ENCODE measurements around the gene TRDN.
"Not testable (repeated sequence)": the region's sequence is repeated elsewhere in the genome, so short reads cannot be mapped to it uniquely, and the experiment has no call there.

The TRDN gene

DNA sequence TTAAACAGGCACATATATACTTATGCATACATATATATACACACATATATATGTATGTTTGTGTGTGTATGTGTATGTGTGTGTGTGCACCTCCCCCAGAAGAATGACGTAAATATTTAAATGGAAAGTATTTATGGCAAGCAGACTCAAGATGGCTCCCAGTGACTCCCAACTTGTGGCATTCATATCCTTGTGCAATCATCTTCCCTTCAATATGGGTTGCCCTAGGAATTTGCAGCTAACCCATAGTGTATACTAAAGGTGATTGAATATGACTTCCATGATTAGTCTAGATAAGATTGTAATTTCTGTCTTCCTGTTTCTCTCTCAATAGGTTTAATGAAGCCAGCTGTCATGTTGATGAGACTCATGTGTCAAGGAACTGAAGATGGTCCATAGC is 127.6 kb downstream of the TRDN start:
- no peak for DNase-seq (ENCODE audit: low read depth in 1 of 2, low spot score in 1 of 2)
- TF ChIP-seq JUND (IDR thresholded peaks at IDR 0.05; ENCODE audit: low read depth): no peak
- in situ Hi-C loops (cut with HindIII; ENCODE audit: low pct_unique_long_range_greater_than_20kb, low sequenced_read_pairs): no loop called here

DNA sequence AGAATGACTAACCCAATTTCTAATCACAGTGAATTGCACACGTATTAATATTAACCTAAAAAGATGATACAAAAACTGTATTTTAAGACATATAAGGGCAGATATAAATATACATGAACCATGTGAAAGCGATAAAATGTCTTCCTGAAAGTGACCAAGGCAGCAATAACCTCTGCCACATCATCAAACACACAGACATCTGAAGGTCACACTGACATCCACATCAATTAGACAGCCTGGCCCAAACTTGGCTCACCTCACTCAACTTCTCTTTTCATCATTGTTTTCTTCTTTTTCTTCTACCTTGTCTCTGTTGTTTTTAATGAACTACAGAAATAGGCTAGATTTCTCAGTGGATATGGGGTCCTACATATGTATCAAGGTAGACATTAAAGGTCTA is 128.5 kb downstream of the TRDN start:
- DNase-seq (ENCODE audit: low read depth in 1 of 2, low spot score in 1 of 2): no peak
- no peak for TF ChIP-seq JUND (IDR thresholded peaks at IDR 0.05; ENCODE audit: low read depth)
- in situ Hi-C loops (cut with HindIII; ENCODE audit: low pct_unique_long_range_greater_than_20kb, low sequenced_read_pairs): no loop called here

DNA sequence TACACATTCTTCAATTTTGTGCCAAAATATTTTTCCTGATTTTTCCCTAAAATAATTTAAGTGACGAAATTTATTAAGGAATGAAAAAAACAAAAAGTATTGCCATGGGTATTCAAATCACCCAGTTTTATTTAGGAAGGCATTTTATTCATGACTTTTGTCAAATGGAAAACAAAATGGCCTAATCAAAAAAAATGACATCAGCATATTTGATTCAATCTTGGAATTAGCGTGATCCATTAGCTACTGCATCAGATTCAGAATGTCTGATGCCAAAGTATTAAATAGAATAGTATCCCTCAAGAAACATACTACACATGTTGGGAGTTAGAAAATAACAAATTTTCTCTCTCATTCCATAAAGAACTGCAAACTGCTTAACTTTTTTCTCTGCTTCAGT is 129.2 kb downstream of the TRDN start:
- DNase-seq (ENCODE audit: low read depth in 1 of 2, low spot score in 1 of 2): no peak
- in situ Hi-C loops (cut with HindIII; ENCODE audit: low pct_unique_long_range_greater_than_20kb, low sequenced_read_pairs): no loop called here
- TF ChIP-seq JUND (IDR thresholded peaks at IDR 0.05; ENCODE audit: low read depth): no peak

DNA sequence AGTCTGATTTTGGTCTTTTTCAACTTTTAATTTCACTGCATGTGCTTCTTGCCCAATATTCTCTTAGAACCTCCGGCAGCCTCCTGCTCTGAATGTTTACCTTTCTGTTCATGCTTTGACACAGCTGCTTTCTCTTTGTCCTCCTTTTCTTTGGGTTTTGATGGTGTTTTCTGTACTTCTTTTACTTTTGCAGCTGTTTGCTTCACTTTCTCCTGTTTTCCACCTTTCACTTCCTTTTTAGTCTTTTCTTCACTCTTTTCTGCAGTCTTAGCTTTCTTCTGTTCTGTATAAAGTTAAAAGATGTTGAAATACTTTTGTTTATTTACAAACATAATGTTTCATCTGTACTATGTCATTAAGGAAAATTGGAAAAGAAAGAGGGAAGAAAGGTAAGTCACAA is 133.1 kb downstream of the TRDN start:
- no peak for DNase-seq (ENCODE audit: low read depth in 1 of 2, low spot score in 1 of 2)
- in situ Hi-C loops (cut with HindIII; ENCODE audit: low pct_unique_long_range_greater_than_20kb, low sequenced_read_pairs): no loop called here
- TF ChIP-seq JUND (IDR thresholded peaks at IDR 0.05; ENCODE audit: low read depth): no peak

DNA sequence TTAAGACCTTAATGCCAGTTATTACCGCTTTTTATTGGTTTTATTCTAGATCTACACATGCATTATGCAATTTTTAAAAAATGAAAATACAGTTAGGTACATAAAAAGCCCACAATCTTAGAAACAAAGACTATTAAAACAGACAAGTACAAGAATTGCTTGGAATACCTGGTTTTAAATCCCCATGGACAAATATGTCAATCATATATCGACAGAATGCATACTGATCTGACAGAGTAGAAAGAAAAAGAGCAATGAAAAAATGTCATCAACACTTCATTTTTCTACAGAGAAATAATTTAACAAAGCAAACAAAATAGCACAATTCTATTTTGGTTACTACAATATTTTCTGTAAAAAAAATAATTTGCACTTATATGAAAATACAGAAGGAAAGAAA is 139.7 kb downstream of the TRDN start:
- no peak for TF ChIP-seq JUND (IDR thresholded peaks at IDR 0.05; ENCODE audit: low read depth)
- DNase-seq (ENCODE audit: low read depth in 1 of 2, low spot score in 1 of 2): no peak
- in situ Hi-C loops (cut with HindIII; ENCODE audit: low pct_unique_long_range_greater_than_20kb, low sequenced_read_pairs): no loop called here

DNA sequence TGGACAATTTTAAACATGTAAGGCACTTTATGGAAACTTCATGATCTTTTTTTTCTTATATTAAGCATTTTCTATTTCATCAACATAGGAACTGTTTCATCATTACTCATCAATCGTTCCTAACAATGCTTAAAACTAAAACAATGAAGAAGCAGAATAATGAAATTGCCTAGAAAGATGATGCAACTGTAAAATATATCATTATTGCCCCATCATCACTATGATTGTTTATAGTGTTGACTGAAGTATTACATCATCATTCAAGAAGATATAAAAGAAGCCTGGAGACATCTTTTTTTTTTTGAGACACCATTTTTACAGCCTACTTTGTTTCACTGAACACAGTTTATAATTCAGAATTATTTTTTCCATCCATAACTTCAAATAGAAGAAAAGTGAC is 147.2 kb downstream of the TRDN start:
- in situ Hi-C loops (cut with HindIII; ENCODE audit: low pct_unique_long_range_greater_than_20kb, low sequenced_read_pairs): no loop called here
- no peak for DNase-seq (ENCODE audit: low read depth in 1 of 2, low spot score in 1 of 2)
- TF ChIP-seq JUND (IDR thresholded peaks at IDR 0.05; ENCODE audit: low read depth): no peak

DNA sequence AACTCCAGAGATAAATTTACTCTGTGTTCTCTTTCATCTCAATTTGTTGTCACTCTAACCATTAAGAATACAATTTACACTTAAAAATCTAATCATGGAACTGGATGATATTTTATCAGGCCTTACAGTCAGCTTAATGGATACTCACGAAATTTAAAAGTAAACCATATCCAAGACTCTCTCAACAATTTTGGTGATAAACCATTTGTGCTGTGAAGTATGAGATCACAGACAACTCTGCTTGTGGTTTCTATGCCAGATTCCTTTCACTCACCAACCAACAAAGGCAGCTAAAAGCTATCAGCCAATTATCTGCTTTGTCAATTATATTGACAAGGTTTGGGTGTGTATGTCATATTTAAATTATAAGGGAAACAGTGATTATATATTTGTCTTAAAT is 155.8 kb downstream of the TRDN start:
- DNase-seq (ENCODE audit: low read depth in 1 of 2, low spot score in 1 of 2): no peak
- no peak for TF ChIP-seq JUND (IDR thresholded peaks at IDR 0.05; ENCODE audit: low read depth)
- in situ Hi-C loops (cut with HindIII; ENCODE audit: low pct_unique_long_range_greater_than_20kb, low sequenced_read_pairs): no loop called here

DNA sequence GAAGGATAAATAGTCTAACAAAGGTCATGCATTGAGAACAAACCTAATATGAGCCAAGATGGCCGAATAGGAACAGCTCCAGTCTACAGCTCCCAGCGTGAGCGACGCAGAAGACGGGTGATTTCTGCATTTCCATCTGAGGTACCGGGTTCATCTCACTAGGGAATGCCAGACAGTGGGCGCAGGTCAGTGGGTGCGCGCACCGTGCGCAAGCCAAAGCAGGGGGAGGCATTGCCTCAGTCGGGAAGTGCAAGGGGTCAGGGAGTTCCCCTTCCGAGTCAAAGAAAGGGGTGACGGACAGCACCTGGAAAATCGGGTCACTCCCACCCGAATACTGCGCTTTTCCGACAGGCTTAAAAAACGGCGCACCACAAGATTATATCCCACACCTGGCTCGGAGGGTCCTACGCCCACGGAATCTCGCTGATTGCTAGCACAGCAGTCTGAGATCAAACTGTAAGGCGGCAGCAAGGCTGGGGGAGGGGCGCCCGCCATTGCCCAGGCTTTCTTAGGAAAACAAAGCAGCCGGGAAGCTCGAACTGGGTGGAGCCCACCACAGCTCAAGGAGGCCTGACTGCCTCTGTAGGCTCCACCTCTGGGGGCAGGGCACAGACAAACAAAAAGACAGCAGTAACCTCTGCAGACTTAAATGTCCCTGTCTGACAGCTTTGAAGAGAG is 164.6 kb downstream of the TRDN start:
- in situ Hi-C loops (cut with HindIII; ENCODE audit: low pct_unique_long_range_greater_than_20kb, low sequenced_read_pairs); DNase-seq (ENCODE audit: low read depth in 1 of 2, low spot score in 1 of 2): not testable (repeated sequence)

DNA sequence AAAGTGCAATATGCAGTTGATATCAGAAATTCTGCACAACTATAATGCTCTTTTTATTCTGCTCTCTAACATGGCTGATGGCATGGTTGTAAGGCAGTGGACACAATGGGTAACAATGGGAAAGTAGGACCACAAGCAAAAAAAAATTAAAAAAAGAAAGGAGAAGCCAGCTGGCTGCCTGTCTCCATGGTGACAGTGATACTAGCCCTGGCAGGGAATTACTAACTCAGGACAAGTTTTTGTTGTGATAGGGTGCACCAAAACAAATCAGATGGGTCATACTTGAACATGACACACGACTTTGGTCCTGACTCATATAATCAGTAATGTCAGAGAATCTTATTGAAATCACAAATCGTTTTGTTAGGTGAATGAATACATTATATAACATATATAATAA is 169.4 kb downstream of the TRDN start:
- no peak for DNase-seq (ENCODE audit: low read depth in 1 of 2, low spot score in 1 of 2)
- TF ChIP-seq JUND (IDR thresholded peaks at IDR 0.05; ENCODE audit: low read depth): no peak
- in situ Hi-C loops (cut with HindIII; ENCODE audit: low pct_unique_long_range_greater_than_20kb, low sequenced_read_pairs): no loop called here

DNA sequence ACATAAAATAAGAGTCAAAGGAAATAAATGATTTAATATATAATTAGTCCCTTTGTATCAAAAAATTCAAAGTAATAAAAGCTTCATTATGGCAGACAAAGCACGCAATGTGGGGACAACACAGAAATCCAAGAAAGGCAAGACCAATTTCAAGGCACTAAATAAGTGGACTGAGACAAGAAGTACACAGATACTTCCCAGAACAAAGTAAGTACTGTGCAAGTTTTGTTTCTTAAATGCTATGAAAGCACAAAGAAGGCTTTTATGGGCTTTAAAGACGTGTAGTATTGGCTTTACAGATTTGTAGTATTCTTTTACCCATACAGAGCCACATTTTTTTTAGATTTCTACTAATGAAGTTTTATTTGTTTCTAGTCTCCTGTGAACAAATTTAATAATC is 174.6 kb downstream of the TRDN start:
- in situ Hi-C loops (cut with HindIII; ENCODE audit: low pct_unique_long_range_greater_than_20kb, low sequenced_read_pairs): no loop called here

DNA sequence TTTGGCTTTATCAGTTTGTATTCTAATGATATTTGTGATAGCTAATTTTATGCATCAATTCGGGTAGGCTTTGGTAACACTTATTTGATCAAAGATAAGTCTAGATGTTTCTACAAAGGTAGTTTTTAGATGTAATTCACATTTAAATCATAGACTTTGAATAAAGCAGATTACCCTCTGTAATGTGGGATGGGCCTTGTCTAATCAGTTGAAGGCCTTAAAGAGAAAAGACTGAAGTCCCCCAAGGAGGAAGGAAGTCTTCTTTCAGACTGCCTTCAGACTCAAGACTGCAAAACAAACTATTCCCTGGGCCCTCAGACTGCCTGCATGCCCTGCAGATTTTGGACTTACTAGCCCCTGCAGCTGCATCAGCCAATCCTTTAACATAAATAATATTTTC is 178.5 kb downstream of the TRDN start:
- in situ Hi-C loops (cut with HindIII; ENCODE audit: low pct_unique_long_range_greater_than_20kb, low sequenced_read_pairs): no loop called here
- no peak for DNase-seq (ENCODE audit: low read depth in 1 of 2, low spot score in 1 of 2)
- TF ChIP-seq JUND (IDR thresholded peaks at IDR 0.05; ENCODE audit: low read depth): no peak

More for the DNA sequence above, 174.6 kb downstream of the TRDN start:
- TF ChIP-seq JUND (IDR thresholded peaks at IDR 0.05; ENCODE audit: low read depth): no peak
- no peak for DNase-seq (ENCODE audit: low read depth in 1 of 2, low spot score in 1 of 2)

DNA sequence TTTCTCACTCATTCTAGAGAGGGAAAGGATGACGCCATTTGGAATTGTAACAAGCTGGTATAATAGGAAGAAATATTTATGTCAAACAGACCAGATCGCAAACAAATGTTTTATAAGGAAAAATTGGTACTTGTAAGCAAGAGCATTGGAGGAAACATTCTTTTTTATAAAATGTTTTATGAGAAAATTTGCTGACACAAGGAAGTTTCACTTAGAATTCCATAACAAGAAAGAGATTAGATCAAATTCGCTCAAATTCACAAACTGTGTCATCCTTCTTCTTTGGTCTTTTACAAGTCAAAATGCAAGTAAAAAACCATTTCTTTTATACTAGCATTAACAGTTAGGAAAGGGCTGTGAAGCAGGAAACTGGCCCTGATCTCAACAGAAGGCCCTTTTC is 179.9 kb downstream of the TRDN start:
- no peak for DNase-seq (ENCODE audit: low read depth in 1 of 2, low spot score in 1 of 2)
- TF ChIP-seq JUND (IDR thresholded peaks at IDR 0.05; ENCODE audit: low read depth): no peak
- in situ Hi-C loops (cut with HindIII; ENCODE audit: low pct_unique_long_range_greater_than_20kb, low sequenced_read_pairs): no loop called here

DNA sequence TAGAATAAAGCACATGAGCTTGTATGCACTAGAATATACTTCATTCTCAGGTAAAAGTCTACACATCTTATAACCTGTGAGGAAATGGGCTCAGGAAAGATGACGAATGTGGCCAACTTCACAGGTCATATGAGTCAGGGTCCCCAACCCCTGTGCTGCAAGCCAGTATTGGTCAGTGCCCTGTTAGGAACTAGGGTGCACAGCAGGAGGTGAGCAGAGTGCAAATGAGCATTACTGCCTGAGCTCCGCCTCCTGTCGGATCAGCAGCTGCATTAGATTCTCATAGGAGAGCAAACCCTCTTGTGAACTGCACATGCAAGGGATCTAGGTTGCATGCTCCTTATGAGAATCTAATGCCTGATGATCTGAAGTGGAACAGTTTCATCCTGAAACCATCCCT is 182.3 kb downstream of the TRDN start:
- no peak for TF ChIP-seq JUND (IDR thresholded peaks at IDR 0.05; ENCODE audit: low read depth)
- in situ Hi-C loops (cut with HindIII; ENCODE audit: low pct_unique_long_range_greater_than_20kb, low sequenced_read_pairs): no loop called here
- no peak for DNase-seq (ENCODE audit: low read depth in 1 of 2, low spot score in 1 of 2)

DNA sequence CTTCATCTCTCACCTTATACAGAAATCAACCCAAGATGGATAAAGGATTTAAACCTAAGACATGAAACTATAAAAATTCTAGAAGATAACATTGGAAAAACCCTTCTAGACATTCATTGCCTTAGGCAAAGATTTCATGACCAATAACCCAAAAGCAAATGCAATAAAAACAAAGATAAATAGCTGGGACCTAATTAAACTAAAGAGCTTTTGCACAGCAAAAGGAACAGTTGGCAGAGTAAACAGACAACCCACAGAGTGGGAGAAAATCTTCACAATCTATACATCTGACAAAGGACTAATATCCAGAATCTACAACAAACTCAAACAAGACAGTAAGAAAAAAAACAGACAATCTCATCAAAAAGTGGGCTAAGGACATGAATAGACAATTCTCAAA is 183.7 kb downstream of the TRDN start:
- in situ Hi-C loops (cut with HindIII; ENCODE audit: low pct_unique_long_range_greater_than_20kb, low sequenced_read_pairs); DNase-seq (ENCODE audit: low read depth in 1 of 2, low spot score in 1 of 2): not testable (repeated sequence)
